Measurements from ENCODE around the gene RUNDC3A. TPM values are rescaled to one million over a fixed set of nuclear protein-coding genes. Genes with fewer than 3 reads are reported as not detected.

The RUNDC3A gene
- total RNA-seq, 1 experiment from 2014 or later: 0.29 TPM

DNA sequence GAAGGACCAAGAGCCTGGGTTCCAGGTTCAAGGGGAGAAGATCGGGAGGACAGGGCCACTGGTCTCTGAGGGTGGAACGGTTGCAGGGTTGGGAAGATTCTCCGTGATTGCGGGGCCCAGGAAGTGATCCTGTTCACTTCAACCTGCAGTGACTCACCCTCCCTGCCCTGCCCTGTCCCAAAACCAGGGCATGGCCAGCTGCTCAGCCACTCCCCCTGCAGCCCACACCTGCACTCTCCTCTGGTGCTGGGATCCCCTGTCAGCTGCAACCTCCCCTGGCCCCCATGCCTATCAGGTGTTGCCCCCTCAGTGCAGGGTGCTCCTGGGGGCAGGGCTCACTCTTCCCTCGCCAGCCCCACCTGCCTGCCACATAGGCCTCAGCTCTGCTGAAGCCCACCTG lies 1.1 kb downstream of the RUNDC3A start:
- Histone ChIP-seq H3K27ac (ENCODE audit: low read length) (no peak overlapping the region), H3K9me3 (ENCODE audit: low read length) (no peaks in the 10 kb centered on the region), H3K9ac (ENCODE audit: low read length) (no peak overlapping the region), H3K4me3 (ENCODE audit: low read length) (no peak overlapping the region), H3K9me2 (replicated peaks; ENCODE audit: low read length) (no peaks in the 10 kb centered on the region), H3K4me1 (ENCODE audit: insufficient read depth, low read length) (peaks cover 9% of the 10 kb centered on the region), H3K27me3 (ENCODE audit: low read length) (no peaks in the 10 kb centered on the region), H2AFZ (ENCODE audit: low read length) (no peak overlapping the region), H3K36me3 (ENCODE audit: low read depth, low read length) (no peaks in the 10 kb centered on the region), H3F3A (ENCODE audit: low read length, unreplicated experiment) (no peaks in the 10 kb centered on the region), H4K20me1 (ENCODE audit: low read length) (no peaks in the 10 kb centered on the region), H3K79me2 (ENCODE audit: low read length) (no peaks in the 10 kb centered on the region), H3K4me2 (ENCODE audit: low read length) (peak overlapping the region; percentile 1; the same call in 1 of the 2 replicates)
- DNase-seq: peak; percentile 55
- TF ChIP-seq, protein P1, sequence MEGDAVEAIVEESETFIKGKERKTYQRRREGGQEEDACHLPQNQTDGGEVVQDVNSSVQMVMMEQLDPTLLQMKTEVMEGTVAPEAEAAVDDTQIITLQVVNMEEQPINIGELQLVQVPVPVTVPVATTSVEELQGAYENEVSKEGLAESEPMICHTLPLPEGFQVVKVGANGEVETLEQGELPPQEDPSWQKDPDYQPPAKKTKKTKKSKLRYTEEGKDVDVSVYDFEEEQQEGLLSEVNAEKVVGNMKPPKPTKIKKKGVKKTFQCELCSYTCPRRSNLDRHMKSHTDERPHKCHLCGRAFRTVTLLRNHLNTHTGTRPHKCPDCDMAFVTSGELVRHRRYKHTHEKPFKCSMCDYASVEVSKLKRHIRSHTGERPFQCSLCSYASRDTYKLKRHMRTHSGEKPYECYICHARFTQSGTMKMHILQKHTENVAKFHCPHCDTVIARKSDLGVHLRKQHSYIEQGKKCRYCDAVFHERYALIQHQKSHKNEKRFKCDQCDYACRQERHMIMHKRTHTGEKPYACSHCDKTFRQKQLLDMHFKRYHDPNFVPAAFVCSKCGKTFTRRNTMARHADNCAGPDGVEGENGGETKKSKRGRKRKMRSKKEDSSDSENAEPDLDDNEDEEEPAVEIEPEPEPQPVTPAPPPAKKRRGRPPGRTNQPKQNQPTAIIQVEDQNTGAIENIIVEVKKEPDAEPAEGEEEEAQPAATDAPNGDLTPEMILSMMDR (conservative IDR thresholded peaks at IDR 0.05; ENCODE audit: low read depth, low read length): peak; percentile 51
- TF ChIP-seq EZH2phosphoT487 (IDR thresholded peaks at IDR 0.05; ENCODE audit: borderline replicate concordance, low read length): no peak
- intact Hi-C loops (cut with micrococcal nuclease): loop anchor here (2.0 kb wide), 1 partner anchor 35 kb away; the partner anchor contains the start of gene GRN
- no TSS peak for BruUV-seq (replicated peaks)
- ATAC-seq: peak; percentile 59
- POLR2A ChIA-PET (ENCODE audit: unreplicated experiment): no interaction called here
- CTCF ChIA-PET: no interaction called here

DNA sequence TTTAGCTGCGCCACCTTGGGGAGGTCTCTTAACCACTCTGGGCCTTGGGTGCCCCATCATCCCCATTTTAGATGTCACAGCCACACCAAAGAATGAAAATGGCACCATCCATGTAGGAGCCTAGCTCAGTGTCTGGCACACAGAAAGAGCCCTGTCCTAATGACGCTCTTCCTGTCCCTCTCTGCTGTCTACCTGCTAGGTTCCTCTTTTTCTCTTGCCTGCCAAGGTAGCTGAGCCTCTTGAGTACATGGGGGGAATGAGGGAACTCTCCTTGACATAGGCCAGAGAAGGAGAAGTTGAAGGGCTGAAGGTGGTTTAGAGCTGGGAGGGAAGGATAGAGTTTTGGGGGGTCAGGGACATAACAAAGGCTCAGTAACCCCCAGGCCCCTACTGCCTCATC lies 1.8 kb downstream of the RUNDC3A start:
- Histone ChIP-seq H2AFZ (ENCODE audit: low read length) (no peak overlapping the region), H3K27ac (ENCODE audit: low read length) (no peak overlapping the region), H3K27me3 (ENCODE audit: low read length) (no peaks in the 10 kb centered on the region), H3K9me2 (replicated peaks; ENCODE audit: low read length) (no peaks in the 10 kb centered on the region), H3K4me3 (ENCODE audit: low read length) (no peak overlapping the region), H3K36me3 (ENCODE audit: low read depth, low read length) (no peaks in the 10 kb centered on the region), H3K4me2 (ENCODE audit: low read length) (no peak overlapping the region), H3K9me3 (ENCODE audit: low read length) (no peaks in the 10 kb centered on the region), H3K9ac (ENCODE audit: low read length) (no peak overlapping the region), H3F3A (ENCODE audit: low read length, unreplicated experiment) (no peaks in the 10 kb centered on the region), H3K4me1 (ENCODE audit: insufficient read depth, low read length) (peaks cover 14% of the 10 kb centered on the region), H3K79me2 (ENCODE audit: low read length) (no peaks in the 10 kb centered on the region), H4K20me1 (ENCODE audit: low read length) (no peaks in the 10 kb centered on the region)
- BruUV-seq (replicated peaks): no TSS peak
- POLR2A ChIA-PET (ENCODE audit: unreplicated experiment): no interaction called here
- DNase-seq (no peak), ATAC-seq (no peak)
- intact Hi-C loops (cut with micrococcal nuclease): no loop called here
- CTCF ChIA-PET: no interaction called here
- no peak for TF ChIP-seq EZH2phosphoT487 (IDR thresholded peaks at IDR 0.05; ENCODE audit: borderline replicate concordance, low read length)
- TF ChIP-seq, protein P1 (conservative IDR thresholded peaks at IDR 0.05; ENCODE audit: low read depth, low read length): no peak
- TF ChIP-seq EZH2 (IDR thresholded peaks at IDR 0.05; ENCODE audit: low read length, unreplicated experiment): no peak

DNA sequence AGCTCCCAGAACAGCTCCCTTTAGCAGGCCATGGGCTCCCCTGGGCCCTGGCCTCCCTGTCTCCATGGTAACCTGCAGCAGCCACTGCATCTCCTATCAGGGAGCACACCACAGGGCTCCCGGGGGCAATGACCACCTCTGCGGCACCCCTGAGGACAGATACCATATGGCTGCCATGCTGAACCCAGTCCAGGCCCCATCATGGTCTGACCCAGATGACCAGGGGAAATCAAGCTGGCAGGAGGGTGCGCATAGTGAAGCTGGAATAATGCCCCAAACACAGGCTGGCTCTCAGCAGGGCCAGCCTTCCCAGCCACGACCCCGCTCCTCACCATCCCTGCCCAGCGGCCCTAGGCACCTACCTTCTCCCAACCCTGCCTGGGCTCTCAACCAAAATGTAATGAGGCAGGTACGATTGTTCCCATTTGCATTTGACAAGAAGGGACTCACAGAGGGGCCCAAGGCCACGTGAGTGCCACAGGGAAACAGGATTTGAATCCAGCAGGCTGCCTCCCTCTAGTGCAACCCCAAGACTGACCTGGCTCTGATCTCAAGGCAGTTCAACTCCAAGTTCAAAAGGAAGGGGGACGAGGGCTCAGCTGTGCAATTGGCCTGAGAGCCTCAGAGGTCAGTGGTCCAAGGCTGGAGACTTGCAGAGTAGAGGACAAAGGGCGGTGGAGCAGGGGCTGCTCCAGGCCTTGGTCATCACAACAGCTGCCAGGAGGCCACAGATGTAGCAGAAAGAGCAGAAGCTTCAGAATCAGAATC lies 2.4 kb downstream of the RUNDC3A start:
- TF ChIP-seq EZH2 (IDR thresholded peaks at IDR 0.05; ENCODE audit: low read length, unreplicated experiment) (no peak), EZH2phosphoT487 (IDR thresholded peaks at IDR 0.05; ENCODE audit: borderline replicate concordance, low read length) (no peak)
- TF ChIP-seq, protein P1 (conservative IDR thresholded peaks at IDR 0.05; ENCODE audit: low read depth, low read length): no peak
- H3K4me1 ChIP-seq (ENCODE audit: insufficient read depth, low read length): peaks cover 18% of the 10 kb centered on the region
- intact Hi-C loops (cut with micrococcal nuclease): no loop called here
- no peak overlapping the region for H3K27ac ChIP-seq (ENCODE audit: low read length)
- H4K20me1 ChIP-seq (ENCODE audit: low read length): no peaks in the 10 kb centered on the region
- H3K9me2 ChIP-seq (replicated peaks; ENCODE audit: low read length): no peaks in the 10 kb centered on the region
- no peak overlapping the region for H3K4me2 ChIP-seq (ENCODE audit: low read length)
- no peaks in the 10 kb centered on the region for H3K27me3 ChIP-seq (ENCODE audit: low read length)
- no peaks in the 10 kb centered on the region for H3K36me3 ChIP-seq (ENCODE audit: low read depth, low read length)
- no peaks in the 10 kb centered on the region for H3K9me3 ChIP-seq (ENCODE audit: low read length)
- POLR2A ChIA-PET (ENCODE audit: unreplicated experiment): no interaction called here
- CTCF ChIA-PET: no interaction called here
- H3K79me2 ChIP-seq (ENCODE audit: low read length): no peaks in the 10 kb centered on the region
- no peak overlapping the region for H3K9ac ChIP-seq (ENCODE audit: low read length)
- no peak for ATAC-seq
- H3F3A ChIP-seq (ENCODE audit: low read length, unreplicated experiment): no peaks in the 10 kb centered on the region
- no peak overlapping the region for H3K4me3 ChIP-seq (ENCODE audit: low read length)
- no peak overlapping the region for H2AFZ ChIP-seq (ENCODE audit: low read length)
- no TSS peak for BruUV-seq (replicated peaks)
- no peak for DNase-seq

All from PC-3 (cell line).